Ammon's horn (tissue), 1 donor: ENCODE measurements around the gene RHOA.
A peak's percentile ranks its signal among the peaks of the same experiment; 100 is the strongest.
"Not testable (repeated sequence)": the region's sequence is repeated elsewhere in the genome, so short reads cannot be mapped to it uniquely, and the experiment has no call there.

Experiments used
- DNase-seq: peaks from one replicate; pipeline ENCODE4 v3.0.0-alpha.2; 2016; ENCODE audit warnings: low spot score

The RHOA gene

DNA sequence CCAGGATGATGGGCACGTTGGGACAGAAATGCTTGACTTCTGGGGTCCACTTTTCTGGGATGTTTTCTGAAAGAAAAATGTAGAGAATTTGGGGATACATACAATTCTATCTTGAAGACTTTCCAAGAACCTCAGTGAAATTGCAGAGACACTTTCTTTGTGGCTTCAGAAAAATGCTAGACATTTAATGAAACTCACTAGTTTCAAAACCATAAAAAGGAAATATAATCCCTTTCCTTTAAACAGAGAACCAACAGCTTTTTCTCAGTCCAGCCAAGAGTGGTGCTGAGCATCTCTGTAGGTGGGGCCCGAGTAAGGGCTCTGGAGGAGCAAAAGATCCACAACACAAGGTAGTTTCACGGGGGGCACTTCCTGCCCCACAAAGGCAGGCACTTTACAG lies 49.2 kb downstream of the RHOA start:
- no peak for DNase-seq

DNA sequence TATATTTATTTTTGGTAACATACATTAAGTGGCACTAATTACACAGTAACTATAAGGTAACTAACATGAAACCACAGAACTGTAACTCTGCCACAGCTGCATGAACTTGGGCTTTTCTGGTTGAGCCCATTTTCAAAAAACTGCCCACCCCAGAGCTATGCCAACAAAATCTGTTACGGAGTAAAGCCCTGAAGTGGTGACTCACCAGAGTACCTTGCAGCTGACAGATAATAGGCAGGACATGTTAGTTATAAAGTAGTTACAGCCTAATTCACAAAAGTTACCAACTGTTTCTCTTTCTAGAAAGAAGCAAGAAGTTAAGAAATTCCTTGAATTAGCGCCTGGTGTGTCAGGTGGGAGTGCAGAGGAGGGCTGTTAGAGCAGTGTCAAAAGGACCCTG lies 52.2 kb downstream of the RHOA start:
- DNase-seq, result no peak

GRCh38 chr3:49358884-49359225 lies 52.9 kb downstream of the RHOA start:
- no peak for DNase-seq

- peak; percentile 92 for DNase-seq
Measured at GRCh38 chr3:49358217-49358883, 53.4 kb downstream of the RHOA start, which contains the start of gene GPX1. GPX1 (minus strand) TSS chr3:49358353; CDS start chr3:49358278, 75 bp downstream.

DNA sequence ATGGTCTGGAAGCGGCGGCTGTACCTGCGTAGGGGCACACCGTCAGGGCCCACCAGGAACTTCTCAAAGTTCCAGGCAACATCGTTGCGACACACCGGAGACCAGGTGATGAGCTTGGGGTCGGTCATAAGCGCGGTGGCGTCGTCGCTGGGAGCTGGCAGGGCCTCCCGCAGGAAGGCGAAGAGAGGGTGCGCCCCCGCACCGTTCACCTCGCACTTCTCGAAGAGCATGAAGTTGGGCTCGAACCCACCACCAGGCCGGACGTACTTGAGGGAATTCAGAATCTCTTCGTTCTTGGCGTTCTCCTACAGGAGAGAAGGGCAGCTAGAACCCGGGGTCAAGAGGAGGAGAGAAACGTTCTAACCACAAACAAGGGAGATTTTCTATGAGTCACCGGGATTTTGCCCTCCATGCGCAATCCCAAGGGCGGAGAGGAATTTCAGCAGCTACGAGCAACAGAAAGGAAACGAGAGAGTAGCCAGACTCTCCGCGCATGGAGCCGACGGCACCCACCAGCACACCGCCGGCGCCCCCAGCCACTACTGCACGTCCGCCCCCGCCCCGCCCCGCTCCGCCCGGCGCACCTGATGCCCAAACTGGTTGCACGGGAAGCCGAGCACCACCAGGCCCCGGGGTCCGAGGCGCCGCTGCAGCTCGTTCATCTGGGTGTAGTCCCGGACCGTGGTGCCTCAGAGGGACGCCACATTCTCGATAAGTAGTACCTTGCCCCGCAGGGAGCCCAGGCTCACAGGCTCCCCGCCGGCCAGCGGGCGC lies 54.1 kb downstream of the RHOA start:
- DNase-seq, result not testable (repeated sequence)

DNA sequence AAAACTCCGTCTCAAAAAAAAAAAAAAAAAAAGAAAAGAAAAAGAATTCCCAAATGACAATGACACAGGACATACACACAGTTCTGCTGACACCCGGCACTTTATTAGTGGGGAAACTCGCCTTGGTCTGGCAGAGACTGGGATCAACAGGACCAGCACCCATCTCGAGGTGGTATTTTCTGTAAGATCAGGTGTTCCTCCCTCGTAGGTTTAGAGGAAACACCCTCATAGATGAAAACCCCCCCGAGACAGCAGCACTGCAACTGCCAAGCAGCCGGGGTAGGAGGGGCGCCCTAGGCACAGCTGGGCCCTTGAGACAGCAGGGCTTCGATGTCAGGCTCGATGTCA lies 54.7 kb downstream of the RHOA start:
- not testable (repeated sequence) for DNase-seq

DNA sequence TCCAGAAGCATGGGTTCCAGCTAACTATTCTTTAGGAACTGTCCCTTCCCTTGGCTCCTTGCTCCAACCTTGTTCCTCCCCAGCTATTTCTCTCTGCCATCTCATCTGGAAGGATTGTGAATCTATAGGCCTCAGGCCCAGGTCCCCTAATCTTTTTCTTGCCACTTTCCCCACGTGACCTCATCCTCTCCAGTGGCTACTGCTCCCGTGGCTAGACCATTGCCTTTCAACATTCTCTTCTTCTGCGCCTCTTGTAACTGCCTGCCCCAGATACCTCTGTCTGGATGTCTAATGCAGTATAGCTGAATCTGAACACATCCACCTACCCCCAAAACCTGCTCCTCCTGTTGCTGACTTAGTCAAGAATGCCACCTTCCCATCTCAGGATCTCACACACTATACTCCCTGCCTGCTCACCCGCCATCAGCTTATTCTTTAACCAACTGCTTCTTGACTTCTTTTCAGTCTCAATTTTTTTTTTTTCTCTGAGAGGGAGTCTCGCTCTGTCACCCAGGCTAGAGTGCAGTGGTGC lies 58.8 kb downstream of the RHOA start:
- DNase-seq, result no peak

DNA sequence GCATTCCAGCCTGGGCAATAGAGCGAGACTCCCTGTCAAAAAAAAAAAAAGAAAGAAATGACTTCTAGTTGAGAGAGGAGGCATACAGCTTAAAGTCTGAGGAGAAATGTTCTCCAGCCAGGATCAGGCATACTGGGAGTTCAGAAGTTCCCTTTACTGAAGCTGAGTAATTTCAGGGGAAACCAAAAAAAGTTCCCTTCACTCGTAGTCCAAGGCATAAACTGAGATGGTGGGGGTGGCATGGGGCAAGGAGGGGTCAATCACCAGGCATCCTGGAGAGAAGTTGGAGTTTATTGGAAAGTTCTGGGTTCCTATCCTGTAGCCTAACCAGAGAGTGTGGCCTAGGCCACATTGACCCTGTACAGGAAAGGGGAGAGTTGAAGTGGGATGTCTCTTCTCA lies 59.5 kb downstream of the RHOA start:
- no peak for DNase-seq

DNA sequence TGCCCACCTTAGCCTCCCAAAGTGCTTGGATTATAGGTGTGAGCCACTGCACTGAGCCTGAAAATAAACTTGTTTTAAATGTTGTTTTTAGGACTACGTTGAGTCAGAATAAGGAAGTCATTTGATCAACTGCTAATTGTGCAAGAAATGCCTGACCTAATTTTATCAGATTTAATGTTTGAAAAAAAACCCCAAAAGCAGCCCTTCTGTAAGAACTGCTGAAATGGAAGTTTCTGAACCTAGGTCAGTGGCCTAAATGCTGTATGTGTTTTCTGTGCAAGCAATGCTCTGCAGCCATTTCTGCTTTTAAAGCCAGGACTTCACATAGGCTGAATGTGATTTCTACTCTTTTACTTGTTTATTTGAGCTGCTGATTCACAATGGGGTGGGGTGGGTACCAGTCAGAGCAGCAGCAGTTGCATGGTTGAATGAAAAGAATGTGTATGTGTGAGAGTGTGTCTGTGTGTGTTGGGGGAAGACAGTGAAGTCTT lies 60.2 kb downstream of the RHOA start:
- no peak for DNase-seq

- DNase-seq, result no peak
Measured at GRCh38 chr3:49349348-49350114, 62.2 kb downstream of the RHOA start.

- DNase-seq, result not testable (repeated sequence)
Measured at GRCh38 chr3:49348361-49348760, 63.4 kb downstream of the RHOA start.

- no peak for DNase-seq
Measured at GRCh38 chr3:49346797-49347251, 65.0 kb downstream of the RHOA start.

DNA sequence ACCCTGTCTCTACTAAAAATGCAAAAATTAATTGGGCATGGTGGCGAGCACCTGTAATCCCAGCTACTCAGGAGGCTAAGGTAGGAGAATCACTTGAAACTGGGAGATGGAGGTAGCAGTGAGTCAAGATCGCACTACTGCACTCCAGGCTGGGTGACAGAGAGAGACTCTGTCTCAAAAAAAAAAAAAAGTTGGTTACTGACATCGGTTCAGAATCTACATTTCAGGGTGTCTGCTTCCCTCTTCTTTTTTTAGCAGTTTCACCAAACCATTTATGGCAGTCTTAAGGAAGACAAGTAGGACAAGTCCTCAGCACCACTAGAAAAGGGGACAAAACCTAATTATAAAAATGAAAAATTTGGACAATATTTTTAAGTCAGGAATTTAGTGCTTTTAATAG lies 68.6 kb downstream of the RHOA start:
- DNase-seq, result peak; percentile 28

- DNase-seq, result no peak
Measured at GRCh38 chr3:49341996-49342395, 69.8 kb downstream of the RHOA start.

DNA sequence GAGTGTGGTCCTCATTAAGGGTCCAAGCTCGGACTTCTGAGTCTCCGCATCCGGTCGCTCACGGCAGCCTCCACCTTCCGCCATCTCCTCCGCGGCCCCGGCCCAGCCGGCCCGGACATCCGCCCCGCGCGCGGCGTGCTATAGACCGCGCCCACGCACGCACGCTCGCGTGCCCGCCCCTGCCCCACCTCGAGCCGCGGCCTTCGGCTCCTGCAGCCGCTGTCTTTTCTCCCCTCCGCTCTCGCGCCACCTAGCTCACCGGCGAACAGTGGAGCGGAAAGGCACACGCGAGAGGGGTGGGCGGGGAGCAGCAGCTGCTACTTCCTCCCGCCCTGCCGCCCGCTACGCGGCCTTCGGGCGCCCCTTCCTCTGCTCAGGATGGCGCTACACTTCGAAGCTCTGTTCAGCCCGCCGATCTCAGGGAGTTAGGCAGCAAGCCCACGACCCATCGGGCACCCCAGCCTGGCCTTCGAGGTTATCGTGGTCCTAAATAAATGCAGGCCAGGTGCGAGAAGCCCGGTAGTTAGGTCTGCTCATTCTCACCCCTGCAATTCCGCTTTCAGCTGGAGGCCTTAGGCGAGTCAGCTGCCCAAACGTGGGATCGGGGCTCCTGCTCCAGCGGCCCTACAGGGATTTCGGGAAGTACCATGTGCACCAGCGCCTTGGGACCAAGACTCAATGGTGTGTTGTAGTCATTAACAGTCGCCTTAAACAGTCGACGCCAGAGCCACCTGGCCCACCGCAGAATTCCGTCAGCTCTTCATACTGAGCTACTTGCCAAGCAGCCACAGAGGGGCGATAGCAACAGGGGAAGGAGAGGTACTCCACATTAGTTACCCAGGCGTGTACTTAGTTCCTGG lies 71.6 kb downstream of the RHOA start, which contains the start of gene USP4:
Gene USP4, minus strand, starts transcription at position 113 of the 860 bp plus-strand sequence. Its CDS starts 29 bp downstream, at position 84.
- peak; percentile 87 for DNase-seq

DNA sequence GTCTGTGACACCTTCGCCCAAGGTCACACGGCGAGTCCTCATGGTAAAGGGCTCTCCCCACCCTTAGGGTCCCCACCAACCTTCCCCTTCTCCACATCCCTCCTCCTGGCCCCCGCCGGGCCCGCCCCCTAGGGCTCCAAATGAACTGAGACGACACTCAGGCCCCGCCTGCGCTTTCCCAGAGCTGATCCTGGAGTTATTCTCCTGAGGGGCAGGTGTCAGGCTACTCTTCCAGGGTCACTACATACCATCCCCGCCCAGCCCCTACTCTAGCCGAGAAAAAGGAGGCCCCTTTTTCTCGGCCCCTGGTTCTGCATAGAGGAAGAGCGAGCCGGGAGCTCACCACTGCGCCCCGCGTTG lies 72.2 kb downstream of the RHOA start:
- no peak for DNase-seq

- DNase-seq, result peak; percentile 40
Measured at GRCh38 chr3:49333916-49334633, 77.7 kb downstream of the RHOA start.

DNA sequence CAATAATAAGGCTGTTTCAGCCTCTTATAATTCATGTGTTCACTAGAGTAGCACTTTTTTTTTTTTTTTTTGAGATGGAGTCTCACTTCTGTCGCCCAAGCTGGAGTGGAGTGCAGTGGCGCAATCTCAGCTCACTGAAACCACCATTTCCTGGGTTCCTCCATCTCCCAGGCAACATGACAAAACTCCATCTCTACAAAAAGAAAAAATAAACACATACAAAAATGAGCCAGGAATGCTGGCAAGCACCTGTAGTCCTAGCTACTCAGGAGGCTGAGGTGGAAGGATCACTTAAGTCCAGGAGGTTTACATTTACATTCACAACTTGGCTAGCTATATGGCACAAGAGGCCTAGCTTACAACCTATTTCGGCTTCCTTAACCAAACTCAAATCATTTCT lies 78.7 kb downstream of the RHOA start:
- DNase-seq, result peak; percentile 69

GRCh38 chr3:49329186-49329585 lies 82.6 kb downstream of the RHOA start:
- no peak for DNase-seq

GRCh38 chr3:49328350-49328749 lies 83.4 kb downstream of the RHOA start:
- not testable (repeated sequence) for DNase-seq

DNA sequence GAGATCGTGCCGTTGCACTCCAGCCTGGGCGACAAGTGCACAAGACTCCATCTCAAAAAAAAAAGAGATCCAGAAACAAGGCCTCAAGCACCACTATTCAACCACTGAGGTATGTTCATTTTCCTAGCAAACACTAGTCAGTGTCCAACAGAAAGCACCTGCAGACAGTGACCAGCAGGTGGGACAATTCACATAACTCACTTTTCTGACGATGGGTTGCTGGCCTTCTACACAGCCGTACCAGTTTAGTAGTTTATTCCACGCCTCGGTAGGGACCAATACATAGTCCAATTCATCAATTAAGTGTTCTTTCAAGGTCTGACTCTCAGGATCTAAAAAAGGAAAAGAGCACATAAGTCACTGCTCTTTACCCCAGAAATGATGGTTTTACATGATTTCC lies 84.3 kb downstream of the RHOA start:
- DNase-seq, result no peak
